Type B pancreatic cell (in vitro differentiated cells): Measurements from ENCODE around the gene MPZL3. TPM values are rescaled to one million over a fixed set of nuclear protein-coding genes. Genes with fewer than 3 reads are reported as not detected.
A peak's percentile ranks its signal among the peaks of the same experiment; 100 is the strongest.

Experiments used
- DNase-seq: peaks from one replicate; pipeline ENCODE4 v3.0.0; 2021; ENCODE audit warnings: mixed read lengths; ENCODE audit not compliant: unreplicated experiment; ENCODE audit errors: extremely low spot score
- H3K27ac Mint-ChIP-seq: 2 replicates; pipeline ENCODE4 v1.8.0; 2021; ENCODE audit warnings: mild to moderate bottlenecking, mixed read lengths
- H3K27me3 Mint-ChIP-seq: 2 replicates; pipeline ENCODE4 v1.8.0; 2021; ENCODE audit warnings: mixed read lengths
- H3K36me3 Mint-ChIP-seq: 2 replicates; pipeline ENCODE4 v1.8.0; 2021; ENCODE audit warnings: mixed read lengths
- H3K4me1 Mint-ChIP-seq: one replicate; pipeline ENCODE4 v1.8.0; 2021; ENCODE audit warnings: mixed read lengths; ENCODE audit not compliant: unreplicated experiment
- H3K4me3 Mint-ChIP-seq: 2 replicates; pipeline ENCODE4 v1.8.0; 2021; ENCODE audit warnings: mild to moderate bottlenecking, mixed read lengths
- H3K9me3 Mint-ChIP-seq: 2 replicates; pipeline ENCODE4 v1.8.0; 2021; ENCODE audit warnings: mixed read lengths
- CTCF ChIP-seq: fragments of 200-600 bp; sonication (generic); conservative IDR thresholded peaks from 2 replicates; pipeline ENCODE4 v1.5.0; 2021; ENCODE audit warnings: antibody characterized with exemption, mild to moderate bottlenecking
- total RNA-seq: library from RNA; stranded (reverse); gene quantifications from 2 replicates; pipeline ENCODE4 v1.2.1, GENCODE V29; 2021; ENCODE audit warnings: low replicate concordance

The MPZL3 gene
- total RNA-seq, 1 donor from 2014 or later: 10.2 TPM

- peaks cover 6% of the 10 kb centered on the region for H3K27me3 Mint-ChIP-seq
- H3K9me3 Mint-ChIP-seq: no peaks in the 10 kb centered on the region
- H3K36me3 Mint-ChIP-seq: peaks cover 18% of the 10 kb centered on the region
- H3K4me1 Mint-ChIP-seq: peaks cover 9% of the 10 kb centered on the region
- H3K4me3 Mint-ChIP-seq: peak overlapping the region; percentile 55
- no peak for DNase-seq
- peak overlapping the region; percentile 6 for H3K27ac Mint-ChIP-seq
- TF ChIP-seq CTCF: peak; percentile 48
Measured at GRCh38 chr11:118258410-118258809, 6.2 kb upstream of the MPZL3 start.

GRCh38 chr11:118252688-118253087 is 523 bp upstream of the MPZL3 start:
- Mint-ChIP-seq H3K27me3 (peaks cover 20% of the 10 kb centered on the region), H3K4me1 (peaks cover 9% of the 10 kb centered on the region), H3K27ac (peak overlapping the region; percentile 100), H3K4me3 (peak overlapping the region; percentile 97), H3K9me3 (no peaks in the 10 kb centered on the region), H3K36me3 (peaks cover 4% of the 10 kb centered on the region)
- DNase-seq: no peak
- no peak for TF ChIP-seq CTCF

- Mint-ChIP-seq H3K27me3 (peaks cover 51% of the 10 kb centered on the region), H3K4me1 (peaks cover 9% of the 10 kb centered on the region)
- no peak for TF ChIP-seq CTCF
Measured at GRCh38 chr11:118247041-118247440, 5.1 kb downstream of the MPZL3 start.

GRCh38 chr11:118245936-118246562 is 6.1 kb downstream of the MPZL3 start:
- Mint-ChIP-seq H3K27me3 (peaks cover 51% of the 10 kb centered on the region), H3K36me3 (peaks cover 6% of the 10 kb centered on the region)
- TF ChIP-seq CTCF: no peak

More at GRCh38 chr11:118247041-118247440, 5.1 kb downstream of the MPZL3 start:
- Mint-ChIP-seq H3K36me3 (peaks cover 6% of the 10 kb centered on the region), H3K27ac (peak overlapping the region; percentile 55), H3K9me3 (no peaks in the 10 kb centered on the region), H3K4me3 (no peak overlapping the region)
- DNase-seq: no peak

GRCh38 chr11:118243993-118244762 is 8.0 kb downstream of the MPZL3 start:
- H3K36me3 Mint-ChIP-seq: peaks cover 6% of the 10 kb centered on the region
- no peak overlapping the region for H3K4me3 Mint-ChIP-seq
- H3K4me1 Mint-ChIP-seq: peaks cover 12% of the 10 kb centered on the region
- no peak for TF ChIP-seq CTCF
- peak overlapping the region; percentile 52 for H3K27ac Mint-ChIP-seq
- no peaks in the 10 kb centered on the region for H3K9me3 Mint-ChIP-seq
- peaks cover 43% of the 10 kb centered on the region for H3K27me3 Mint-ChIP-seq
- DNase-seq: no peak

More at GRCh38 chr11:118245936-118246562, 6.1 kb downstream of the MPZL3 start:
- no peaks in the 10 kb centered on the region for H3K9me3 Mint-ChIP-seq
- DNase-seq: no peak
- H3K27ac Mint-ChIP-seq: peak overlapping the region; percentile 14
- H3K4me3 Mint-ChIP-seq: no peak overlapping the region
- peaks cover 8% of the 10 kb centered on the region for H3K4me1 Mint-ChIP-seq
